WTC11 (cell line): Measurements from ENCODE around the gene SRC. TPM values are rescaled to one million over a fixed set of nuclear protein-coding genes. Genes with fewer than 3 reads are reported as not detected.

ENCODE experiments used
- ATAC-seq: fragments of 200-7000 bp; cut with Tn5 transposase; 2 replicates; pipeline ENCODE4 v1.10.0; 2021; ENCODE audit warnings: mild to moderate bottlenecking, moderate library complexity
- CTCF ChIA-PET: fragments of 300-600 bp; sonication (Branson Sonifier 250); formaldehyde crosslinking; loops from one replicate; lab custom pipeline; 2021; ENCODE audit warnings: antibody characterized with exemption; lab: Charles Lee
- POLR2A ChIA-PET: fragments of 350-600 bp; sonication (Branson Sonifier 250); formaldehyde crosslinking; loops from one replicate; lab custom pipeline; 2021; ENCODE audit warnings: antibody characterized with exemption; lab: Charles Lee
- DNase-seq: peaks from one replicate; pipeline ENCODE4 v3.0.0; 2021; ENCODE audit warnings: low spot score
- H3K27ac Mint-ChIP-seq: 2 replicates; pipeline ENCODE4 v1.8.0; 2021; ENCODE audit warnings: mixed read lengths
- H3K27me3 Mint-ChIP-seq: 2 replicates; pipeline ENCODE4 v1.8.0; 2021; ENCODE audit warnings: low read depth, mild to moderate bottlenecking, moderate library complexity, mixed read lengths
- H3K36me3 Mint-ChIP-seq: 2 replicates; pipeline ENCODE4 v1.8.0; 2021; ENCODE audit warnings: mixed read lengths
- H3K4me1 Mint-ChIP-seq: 2 replicates; pipeline ENCODE4 v1.8.0; 2022; ENCODE audit warnings: mixed read lengths
- H3K4me3 Mint-ChIP-seq: 2 replicates; pipeline ENCODE4 v1.8.0; 2021; ENCODE audit warnings: mild to moderate bottlenecking, moderate library complexity, mixed read lengths
- H3K9me3 Mint-ChIP-seq: 2 replicates; pipeline ENCODE4 v1.8.0; 2021; ENCODE audit warnings: mixed read lengths
- CBFB ChIP-seq: sonication (generic); formaldehyde crosslinking; IDR thresholded peaks from 2 replicates; pipeline ENCODE4 v1.8.1; 2022; ENCODE audit warnings: mild to moderate bottlenecking, low read depth, missing genetic modification reagents
- CREB1 ChIP-seq: sonication (generic); formaldehyde crosslinking; IDR thresholded peaks from 2 replicates; pipeline ENCODE4 v1.8.0; 2023; ENCODE audit warnings: mild to moderate bottlenecking, missing genetic modification reagents
- ELF4 ChIP-seq: sonication (generic); formaldehyde crosslinking; IDR thresholded peaks from 2 replicates; pipeline ENCODE4 v1.8.1; 2022; ENCODE audit warnings: low read depth, mild to moderate bottlenecking, moderate library complexity, missing genetic modification reagents
- FOXP1 ChIP-seq: sonication (generic); formaldehyde crosslinking; IDR thresholded peaks from 2 replicates; pipeline ENCODE4 v1.8.0; 2022; ENCODE audit warnings: missing genetic modification reagents, mild to moderate bottlenecking, moderate library complexity, borderline replicate concordance
- NFATC4 ChIP-seq: fragments of 250-450 bp; sonication (Bioruptor Pico); IDR thresholded peaks from 2 replicates; pipeline ENCODE4 v1.9.0; 2021; ENCODE audit warnings: mild to moderate bottlenecking
- NR3C1 ChIP-seq: sonication (generic); formaldehyde crosslinking; conservative IDR thresholded peaks from 2 replicates; pipeline ENCODE4 v1.8.1; 2023; ENCODE audit warnings: low read depth, mild to moderate bottlenecking, missing genetic modification reagents
- PRRX2 ChIP-seq: fragments of 250-450 bp; sonication (Bioruptor Pico); IDR thresholded peaks from 2 replicates; pipeline ENCODE4 v1.8.0; 2021; ENCODE audit warnings: mild to moderate bottlenecking
- STAT6 ChIP-seq: sonication (generic); formaldehyde crosslinking; conservative IDR thresholded peaks from 2 replicates; pipeline ENCODE4 v1.8.1; 2023; ENCODE audit warnings: mild to moderate bottlenecking, low read depth, missing genetic modification reagents, moderate library complexity
- ZBTB21 ChIP-seq: sonication (generic); formaldehyde crosslinking; IDR thresholded peaks from 2 replicates; pipeline ENCODE4 v1.8.1; 2023; ENCODE audit warnings: mild to moderate bottlenecking, missing genetic modification reagents, borderline replicate concordance
- ZNF219 ChIP-seq: sonication (generic); formaldehyde crosslinking; IDR thresholded peaks from 2 replicates; pipeline ENCODE4 v1.8.0; 2023; ENCODE audit warnings: missing genetic modification reagents, mild to moderate bottlenecking, borderline replicate concordance
- ZNF263 ChIP-seq: sonication (generic); formaldehyde crosslinking; IDR thresholded peaks from 2 replicates; pipeline ENCODE4 v1.8.1; 2022; ENCODE audit warnings: low read depth, mild to moderate bottlenecking, moderate library complexity, missing genetic modification reagents
- total RNA-seq: library from RNA; stranded (reverse); gene quantifications from 3 replicates; pipeline ENCODE4 v1.2.3, GENCODE V29; 2021
- TF ChIP-seq, protein P1 (sequence below): fragments of 250-450 bp; sonication (Bioruptor Pico); IDR thresholded peaks from 2 replicates; pipeline ENCODE4 v1.9.0; 2021; ENCODE audit warnings: mild to moderate bottlenecking
- TF ChIP-seq, protein P2 (sequence below): sonication (generic); formaldehyde crosslinking; IDR thresholded peaks from 2 replicates; pipeline ENCODE4 v1.8.0; 2022; ENCODE audit warnings: missing genetic modification reagents
- TF ChIP-seq, protein P3 (sequence below): sonication (generic); formaldehyde crosslinking; IDR thresholded peaks from 2 replicates; pipeline ENCODE4 v1.8.1; 2022; ENCODE audit warnings: low read depth, missing genetic modification reagents, borderline replicate concordance
- TF ChIP-seq, protein P4 (sequence below): sonication (generic); formaldehyde crosslinking; IDR thresholded peaks from 2 replicates; pipeline ENCODE4 v1.8.1; 2023; ENCODE audit warnings: mild to moderate bottlenecking, missing genetic modification reagents
- TF ChIP-seq, protein P5 (sequence below): sonication (generic); formaldehyde crosslinking; IDR thresholded peaks from 2 replicates; pipeline ENCODE4 v1.8.0; 2022; ENCODE audit warnings: mild to moderate bottlenecking, missing genetic modification reagents

SRC gene
- total RNA-seq, 1 experiment from 2014 or later: 33.3 TPM

DNA sequence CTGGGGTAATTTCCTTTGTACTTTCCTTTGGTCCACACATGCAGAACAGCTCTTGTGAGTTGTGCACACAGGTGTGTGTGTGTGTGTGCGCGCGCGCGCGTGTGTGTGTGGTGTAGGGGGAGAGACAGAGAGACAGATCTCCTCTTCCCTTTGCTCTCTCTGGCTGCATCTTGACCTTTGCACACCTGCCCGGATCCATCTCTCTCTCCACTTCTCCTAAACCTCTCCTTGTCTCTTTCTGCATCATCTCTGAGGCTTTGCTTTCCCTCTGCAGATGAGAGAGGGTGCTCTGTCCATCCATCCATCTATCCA, 67.0 kb downstream of the SRC start:
- H3K4me1 Mint-ChIP-seq: peaks cover 33% of the 10 kb centered on the region
- no peak for DNase-seq
- H3K27me3 Mint-ChIP-seq: peaks cover 18% of the 10 kb centered on the region
- H3K27ac Mint-ChIP-seq: no peak overlapping the region
- H3K36me3 Mint-ChIP-seq: no peaks in the 10 kb centered on the region
- POLR2A ChIA-PET: interaction anchor here (1.0 kb wide), 1 partner anchor 16 kb away, joined by 4 read pairs; no protein-coding TSS in a partner anchor
- ATAC-seq: no peak
- no peak overlapping the region for H3K4me3 Mint-ChIP-seq
- no peaks in the 10 kb centered on the region for H3K9me3 Mint-ChIP-seq
- TF ChIP-seq PRRX2 (no peak), ZBTB21 (no peak), ZNF219 (CRISPR knock-in tag) (no peak), NFATC4 (CRISPR knock-in tag) (no peak), STAT6 (CRISPR knock-in tag) (no peak), CREB1 (no peak), NR3C1 (no peak), ELF4 (no peak), CBFB (CRISPR knock-in tag) (no peak), FOXP1 (CRISPR knock-in tag) (no peak), ZNF263 (no peak)
- TF ChIP-seq, protein P1, sequence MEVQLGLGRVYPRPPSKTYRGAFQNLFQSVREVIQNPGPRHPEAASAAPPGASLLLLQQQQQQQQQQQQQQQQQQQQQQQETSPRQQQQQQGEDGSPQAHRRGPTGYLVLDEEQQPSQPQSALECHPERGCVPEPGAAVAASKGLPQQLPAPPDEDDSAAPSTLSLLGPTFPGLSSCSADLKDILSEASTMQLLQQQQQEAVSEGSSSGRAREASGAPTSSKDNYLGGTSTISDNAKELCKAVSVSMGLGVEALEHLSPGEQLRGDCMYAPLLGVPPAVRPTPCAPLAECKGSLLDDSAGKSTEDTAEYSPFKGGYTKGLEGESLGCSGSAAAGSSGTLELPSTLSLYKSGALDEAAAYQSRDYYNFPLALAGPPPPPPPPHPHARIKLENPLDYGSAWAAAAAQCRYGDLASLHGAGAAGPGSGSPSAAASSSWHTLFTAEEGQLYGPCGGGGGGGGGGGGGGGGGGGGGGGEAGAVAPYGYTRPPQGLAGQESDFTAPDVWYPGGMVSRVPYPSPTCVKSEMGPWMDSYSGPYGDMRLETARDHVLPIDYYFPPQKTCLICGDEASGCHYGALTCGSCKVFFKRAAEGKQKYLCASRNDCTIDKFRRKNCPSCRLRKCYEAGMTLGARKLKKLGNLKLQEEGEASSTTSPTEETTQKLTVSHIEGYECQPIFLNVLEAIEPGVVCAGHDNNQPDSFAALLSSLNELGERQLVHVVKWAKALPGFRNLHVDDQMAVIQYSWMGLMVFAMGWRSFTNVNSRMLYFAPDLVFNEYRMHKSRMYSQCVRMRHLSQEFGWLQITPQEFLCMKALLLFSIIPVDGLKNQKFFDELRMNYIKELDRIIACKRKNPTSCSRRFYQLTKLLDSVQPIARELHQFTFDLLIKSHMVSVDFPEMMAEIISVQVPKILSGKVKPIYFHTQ (CRISPR knock-in tag): no peak
- TF ChIP-seq, protein P2, sequence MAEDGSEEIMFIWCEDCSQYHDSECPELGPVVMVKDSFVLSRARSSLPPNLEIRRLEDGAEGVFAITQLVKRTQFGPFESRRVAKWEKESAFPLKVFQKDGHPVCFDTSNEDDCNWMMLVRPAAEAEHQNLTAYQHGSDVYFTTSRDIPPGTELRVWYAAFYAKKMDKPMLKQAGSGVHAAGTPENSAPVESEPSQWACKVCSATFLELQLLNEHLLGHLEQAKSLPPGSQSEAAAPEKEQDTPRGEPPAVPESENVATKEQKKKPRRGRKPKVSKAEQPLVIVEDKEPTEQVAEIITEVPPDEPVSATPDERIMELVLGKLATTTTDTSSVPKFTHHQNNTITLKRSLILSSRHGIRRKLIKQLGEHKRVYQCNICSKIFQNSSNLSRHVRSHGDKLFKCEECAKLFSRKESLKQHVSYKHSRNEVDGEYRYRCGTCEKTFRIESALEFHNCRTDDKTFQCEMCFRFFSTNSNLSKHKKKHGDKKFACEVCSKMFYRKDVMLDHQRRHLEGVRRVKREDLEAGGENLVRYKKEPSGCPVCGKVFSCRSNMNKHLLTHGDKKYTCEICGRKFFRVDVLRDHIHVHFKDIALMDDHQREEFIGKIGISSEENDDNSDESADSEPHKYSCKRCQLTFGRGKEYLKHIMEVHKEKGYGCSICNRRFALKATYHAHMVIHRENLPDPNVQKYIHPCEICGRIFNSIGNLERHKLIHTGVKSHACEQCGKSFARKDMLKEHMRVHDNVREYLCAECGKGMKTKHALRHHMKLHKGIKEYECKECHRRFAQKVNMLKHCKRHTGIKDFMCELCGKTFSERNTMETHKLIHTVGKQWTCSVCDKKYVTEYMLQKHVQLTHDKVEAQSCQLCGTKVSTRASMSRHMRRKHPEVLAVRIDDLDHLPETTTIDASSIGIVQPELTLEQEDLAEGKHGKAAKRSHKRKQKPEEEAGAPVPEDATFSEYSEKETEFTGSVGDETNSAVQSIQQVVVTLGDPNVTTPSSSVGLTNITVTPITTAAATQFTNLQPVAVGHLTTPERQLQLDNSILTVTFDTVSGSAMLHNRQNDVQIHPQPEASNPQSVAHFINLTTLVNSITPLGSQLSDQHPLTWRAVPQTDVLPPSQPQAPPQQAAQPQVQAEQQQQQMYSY (CRISPR knock-in tag): no peak
- TF ChIP-seq, protein P3, sequence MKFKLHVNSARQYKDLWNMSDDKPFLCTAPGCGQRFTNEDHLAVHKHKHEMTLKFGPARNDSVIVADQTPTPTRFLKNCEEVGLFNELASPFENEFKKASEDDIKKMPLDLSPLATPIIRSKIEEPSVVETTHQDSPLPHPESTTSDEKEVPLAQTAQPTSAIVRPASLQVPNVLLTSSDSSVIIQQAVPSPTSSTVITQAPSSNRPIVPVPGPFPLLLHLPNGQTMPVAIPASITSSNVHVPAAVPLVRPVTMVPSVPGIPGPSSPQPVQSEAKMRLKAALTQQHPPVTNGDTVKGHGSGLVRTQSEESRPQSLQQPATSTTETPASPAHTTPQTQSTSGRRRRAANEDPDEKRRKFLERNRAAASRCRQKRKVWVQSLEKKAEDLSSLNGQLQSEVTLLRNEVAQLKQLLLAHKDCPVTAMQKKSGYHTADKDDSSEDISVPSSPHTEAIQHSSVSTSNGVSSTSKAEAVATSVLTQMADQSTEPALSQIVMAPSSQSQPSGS (CRISPR knock-in tag): no peak
- CTCF ChIA-PET: interaction anchor here (0.6 to 3.3 kb wide), 3 partner anchors 16 to 130 kb away, joined by 3 to 13 read pairs (median 3); no protein-coding TSS in a partner anchor

- ATAC-seq: 0 out of 2 replicates have a peak, but pooled peaks have one; percentile 3
- peaks cover 18% of the 10 kb centered on the region for H3K27me3 Mint-ChIP-seq
- POLR2A ChIA-PET: no interaction called here
- no peak for DNase-seq
- H3K4me3 Mint-ChIP-seq: no peak overlapping the region; the same call in 1 of the 2 replicates
- CTCF ChIA-PET: interaction anchor here (3.3 kb wide), 1 partner anchor 16 kb away, joined by 13 read pairs; no protein-coding TSS in a partner anchor
- no peak overlapping the region for H3K27ac Mint-ChIP-seq
- TF ChIP-seq, protein P4, sequence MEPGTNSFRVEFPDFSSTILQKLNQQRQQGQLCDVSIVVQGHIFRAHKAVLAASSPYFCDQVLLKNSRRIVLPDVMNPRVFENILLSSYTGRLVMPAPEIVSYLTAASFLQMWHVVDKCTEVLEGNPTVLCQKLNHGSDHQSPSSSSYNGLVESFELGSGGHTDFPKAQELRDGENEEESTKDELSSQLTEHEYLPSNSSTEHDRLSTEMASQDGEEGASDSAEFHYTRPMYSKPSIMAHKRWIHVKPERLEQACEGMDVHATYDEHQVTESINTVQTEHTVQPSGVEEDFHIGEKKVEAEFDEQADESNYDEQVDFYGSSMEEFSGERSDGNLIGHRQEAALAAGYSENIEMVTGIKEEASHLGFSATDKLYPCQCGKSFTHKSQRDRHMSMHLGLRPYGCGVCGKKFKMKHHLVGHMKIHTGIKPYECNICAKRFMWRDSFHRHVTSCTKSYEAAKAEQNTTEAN (CRISPR knock-in tag): 0 out of 2 replicates have a peak, but pooled peaks have one; percentile 16
- TF ChIP-seq, protein P5, sequence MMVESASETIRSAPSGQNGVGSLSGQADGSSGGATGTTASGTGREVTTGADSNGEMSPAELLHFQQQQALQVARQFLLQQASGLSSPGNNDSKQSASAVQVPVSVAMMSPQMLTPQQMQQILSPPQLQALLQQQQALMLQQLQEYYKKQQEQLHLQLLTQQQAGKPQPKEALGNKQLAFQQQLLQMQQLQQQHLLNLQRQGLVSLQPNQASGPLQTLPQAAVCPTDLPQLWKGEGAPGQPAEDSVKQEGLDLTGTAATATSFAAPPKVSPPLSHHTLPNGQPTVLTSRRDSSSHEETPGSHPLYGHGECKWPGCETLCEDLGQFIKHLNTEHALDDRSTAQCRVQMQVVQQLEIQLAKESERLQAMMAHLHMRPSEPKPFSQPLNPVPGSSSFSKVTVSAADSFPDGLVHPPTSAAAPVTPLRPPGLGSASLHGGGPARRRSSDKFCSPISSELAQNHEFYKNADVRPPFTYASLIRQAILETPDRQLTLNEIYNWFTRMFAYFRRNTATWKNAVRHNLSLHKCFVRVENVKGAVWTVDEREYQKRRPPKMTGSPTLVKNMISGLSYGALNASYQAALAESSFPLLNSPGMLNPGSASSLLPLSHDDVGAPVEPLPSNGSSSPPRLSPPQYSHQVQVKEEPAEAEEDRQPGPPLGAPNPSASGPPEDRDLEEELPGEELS (CRISPR knock-in tag): no peak
- H3K36me3 Mint-ChIP-seq: no peaks in the 10 kb centered on the region
- H3K4me1 Mint-ChIP-seq: peaks cover 29% of the 10 kb centered on the region
- H3K9me3 Mint-ChIP-seq: no peaks in the 10 kb centered on the region
Measured at GRCh38 chr20:37413379-37413778, 67.4 kb downstream of the SRC start.
